WTC11 (cell line): Measurements from ENCODE around the gene DDX51. TPM values are rescaled to one million over a fixed set of nuclear protein-coding genes. Genes with fewer than 3 reads are reported as not detected.

ENCODE experiments used
- ATAC-seq: fragments of 200-7000 bp; cut with Tn5 transposase; 2 replicates; pipeline ENCODE4 v1.10.0; 2021; ENCODE audit warnings: mild to moderate bottlenecking, moderate library complexity
- CTCF ChIA-PET: fragments of 300-600 bp; sonication (Branson Sonifier 250); formaldehyde crosslinking; loops from one replicate; lab custom pipeline; 2021; ENCODE audit warnings: antibody characterized with exemption; lab: Charles Lee
- POLR2A ChIA-PET: fragments of 350-600 bp; sonication (Branson Sonifier 250); formaldehyde crosslinking; loops from one replicate; lab custom pipeline; 2021; ENCODE audit warnings: antibody characterized with exemption; lab: Charles Lee
- DNase-seq: peaks from one replicate; pipeline ENCODE4 v3.0.0; 2021; ENCODE audit warnings: low spot score
- H3K27ac Mint-ChIP-seq: 2 replicates; pipeline ENCODE4 v1.8.0; 2021; ENCODE audit warnings: mixed read lengths
- H3K27me3 Mint-ChIP-seq: 2 replicates; pipeline ENCODE4 v1.8.0; 2021; ENCODE audit warnings: low read depth, mild to moderate bottlenecking, moderate library complexity, mixed read lengths
- H3K36me3 Mint-ChIP-seq: 2 replicates; pipeline ENCODE4 v1.8.0; 2021; ENCODE audit warnings: mixed read lengths
- H3K4me1 Mint-ChIP-seq: 2 replicates; pipeline ENCODE4 v1.8.0; 2022; ENCODE audit warnings: mixed read lengths
- H3K4me3 Mint-ChIP-seq: 2 replicates; pipeline ENCODE4 v1.8.0; 2021; ENCODE audit warnings: mild to moderate bottlenecking, moderate library complexity, mixed read lengths
- H3K9me3 Mint-ChIP-seq: 2 replicates; pipeline ENCODE4 v1.8.0; 2021; ENCODE audit warnings: mixed read lengths
- CREB1 ChIP-seq: sonication (generic); formaldehyde crosslinking; IDR thresholded peaks from 2 replicates; pipeline ENCODE4 v1.8.0; 2023; ENCODE audit warnings: mild to moderate bottlenecking, missing genetic modification reagents
- ELF4 ChIP-seq: sonication (generic); formaldehyde crosslinking; IDR thresholded peaks from 2 replicates; pipeline ENCODE4 v1.8.1; 2022; ENCODE audit warnings: low read depth, mild to moderate bottlenecking, moderate library complexity, missing genetic modification reagents
- ESRRA ChIP-seq: sonication (generic); formaldehyde crosslinking; IDR thresholded peaks from 2 replicates; pipeline ENCODE4 v1.8.1; 2022; ENCODE audit warnings: mild to moderate bottlenecking, missing genetic modification reagents, borderline replicate concordance
- HMGA2 ChIP-seq: fragments of 250-450 bp; sonication (Bioruptor Pico); IDR thresholded peaks from 2 replicates; pipeline ENCODE4 v1.4.0; 2021; ENCODE audit warnings: mild to moderate bottlenecking, moderate library complexity
- JAZF1 ChIP-seq: fragments of 250-450 bp; sonication (Bioruptor Pico); IDR thresholded peaks from 2 replicates; pipeline ENCODE4 v1.9.0; 2021; ENCODE audit warnings: moderate library complexity, mild to moderate bottlenecking, inconsistent platforms
- SOX15 ChIP-seq: fragments of 250-450 bp; sonication (Bioruptor Pico); IDR thresholded peaks from 2 replicates; pipeline ENCODE4 v1.9.0; 2021; ENCODE audit warnings: mild to moderate bottlenecking
- TCF7 ChIP-seq: sonication (generic); formaldehyde crosslinking; IDR thresholded peaks from 2 replicates; pipeline ENCODE4 v1.8.0; 2022; ENCODE audit warnings: mild to moderate bottlenecking, low read depth, missing genetic modification reagents, moderate library complexity
- TP53 ChIP-seq: sonication (generic); formaldehyde crosslinking; IDR thresholded peaks from 2 replicates; pipeline ENCODE4 v1.8.1; 2023; ENCODE audit warnings: mild to moderate bottlenecking, missing genetic modification reagents
- ZNF121 ChIP-seq: sonication (generic); formaldehyde crosslinking; IDR thresholded peaks from 2 replicates; pipeline ENCODE4 v1.8.0; 2023; ENCODE audit warnings: missing genetic modification reagents
- ZNF416 ChIP-seq: fragments of 250-450 bp; sonication (Bioruptor Pico); IDR thresholded peaks from 2 replicates; pipeline ENCODE4 v1.9.0; 2021; ENCODE audit warnings: mild to moderate bottlenecking, inconsistent platforms
- ZNF423 ChIP-seq: fragments of 250-450 bp; sonication (Bioruptor Pico); IDR thresholded peaks from 2 replicates; pipeline ENCODE4 v2.1.2; 2022; ENCODE audit warnings: mild to moderate bottlenecking, moderate library complexity
- total RNA-seq: library from RNA; stranded (reverse); gene quantifications from 3 replicates; pipeline ENCODE4 v1.2.3, GENCODE V29; 2021
- TF ChIP-seq, protein P1 (sequence below): fragments of 250-450 bp; sonication (Bioruptor Pico); IDR thresholded peaks from 2 replicates; pipeline ENCODE4 v1.9.0; 2021; ENCODE audit warnings: mild to moderate bottlenecking
- TF ChIP-seq, protein P2 (sequence below): sonication (generic); formaldehyde crosslinking; IDR thresholded peaks from 2 replicates; pipeline ENCODE4 v1.8.0; 2022; ENCODE audit warnings: mild to moderate bottlenecking, missing genetic modification reagents
- TF ChIP-seq, protein P3 (sequence below): sonication (generic); formaldehyde crosslinking; IDR thresholded peaks from 2 replicates; pipeline ENCODE4 v1.8.0; 2023; ENCODE audit warnings: missing genetic modification reagents
- TF ChIP-seq, protein P4 (sequence below): sonication (generic); formaldehyde crosslinking; IDR thresholded peaks from 2 replicates; pipeline ENCODE4 v1.8.1; 2022; ENCODE audit warnings: missing genetic modification reagents, borderline replicate concordance
- TF ChIP-seq, protein P5 (sequence below): sonication (generic); formaldehyde crosslinking; IDR thresholded peaks from 2 replicates; pipeline ENCODE4 v1.8.1; 2023; ENCODE audit warnings: mild to moderate bottlenecking, missing genetic modification reagents, moderate library complexity

DDX51 gene
- total RNA-seq, 1 experiment from 2014 or later = 32.7 TPM

DNA sequence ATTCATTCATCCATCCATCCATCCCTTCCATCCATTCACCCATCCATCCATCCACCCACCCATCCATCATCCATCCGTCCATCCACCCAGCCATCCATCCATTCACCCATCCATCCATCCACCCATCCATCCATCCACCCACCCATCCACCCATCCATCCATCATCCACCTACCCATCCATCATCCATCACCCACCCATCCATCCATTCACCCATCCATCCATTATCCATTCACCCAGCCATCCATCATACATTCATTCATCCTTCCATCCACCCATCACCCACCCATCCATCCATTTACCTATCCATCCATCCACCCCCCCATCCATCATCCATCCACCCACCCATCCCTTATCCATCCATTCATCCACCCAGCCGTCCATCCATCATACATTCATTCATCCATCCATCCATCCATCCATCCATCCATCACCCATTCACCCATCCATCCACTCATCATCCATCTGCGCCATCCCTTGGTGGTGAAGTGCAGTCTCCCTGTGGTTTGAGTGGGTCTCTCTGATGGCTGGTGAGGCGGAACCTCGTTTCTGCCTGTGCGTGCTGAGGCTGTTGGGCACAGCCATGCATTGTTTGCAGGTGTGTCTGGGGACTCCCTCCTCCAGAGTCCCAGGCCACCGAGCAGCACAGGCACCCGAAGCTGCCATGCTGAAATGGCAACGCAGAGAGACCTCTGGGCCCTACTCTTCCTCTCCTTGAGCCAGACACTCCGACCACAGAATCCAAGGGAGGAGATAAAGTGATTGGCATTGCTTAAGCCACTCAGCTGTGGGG, 22.9 kb upstream of the DDX51 start (continued):
- TF ChIP-seq, protein P1, sequence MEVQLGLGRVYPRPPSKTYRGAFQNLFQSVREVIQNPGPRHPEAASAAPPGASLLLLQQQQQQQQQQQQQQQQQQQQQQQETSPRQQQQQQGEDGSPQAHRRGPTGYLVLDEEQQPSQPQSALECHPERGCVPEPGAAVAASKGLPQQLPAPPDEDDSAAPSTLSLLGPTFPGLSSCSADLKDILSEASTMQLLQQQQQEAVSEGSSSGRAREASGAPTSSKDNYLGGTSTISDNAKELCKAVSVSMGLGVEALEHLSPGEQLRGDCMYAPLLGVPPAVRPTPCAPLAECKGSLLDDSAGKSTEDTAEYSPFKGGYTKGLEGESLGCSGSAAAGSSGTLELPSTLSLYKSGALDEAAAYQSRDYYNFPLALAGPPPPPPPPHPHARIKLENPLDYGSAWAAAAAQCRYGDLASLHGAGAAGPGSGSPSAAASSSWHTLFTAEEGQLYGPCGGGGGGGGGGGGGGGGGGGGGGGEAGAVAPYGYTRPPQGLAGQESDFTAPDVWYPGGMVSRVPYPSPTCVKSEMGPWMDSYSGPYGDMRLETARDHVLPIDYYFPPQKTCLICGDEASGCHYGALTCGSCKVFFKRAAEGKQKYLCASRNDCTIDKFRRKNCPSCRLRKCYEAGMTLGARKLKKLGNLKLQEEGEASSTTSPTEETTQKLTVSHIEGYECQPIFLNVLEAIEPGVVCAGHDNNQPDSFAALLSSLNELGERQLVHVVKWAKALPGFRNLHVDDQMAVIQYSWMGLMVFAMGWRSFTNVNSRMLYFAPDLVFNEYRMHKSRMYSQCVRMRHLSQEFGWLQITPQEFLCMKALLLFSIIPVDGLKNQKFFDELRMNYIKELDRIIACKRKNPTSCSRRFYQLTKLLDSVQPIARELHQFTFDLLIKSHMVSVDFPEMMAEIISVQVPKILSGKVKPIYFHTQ (CRISPR knock-in tag) = no peak
- TF ChIP-seq ZNF423 (CRISPR knock-in tag) = no peak
- no peak for TF ChIP-seq CREB1 (CRISPR knock-in tag)
- TF ChIP-seq ZNF416 (CRISPR knock-in tag) = no peak
- no peak for TF ChIP-seq SOX15 (CRISPR knock-in tag)

DNA sequence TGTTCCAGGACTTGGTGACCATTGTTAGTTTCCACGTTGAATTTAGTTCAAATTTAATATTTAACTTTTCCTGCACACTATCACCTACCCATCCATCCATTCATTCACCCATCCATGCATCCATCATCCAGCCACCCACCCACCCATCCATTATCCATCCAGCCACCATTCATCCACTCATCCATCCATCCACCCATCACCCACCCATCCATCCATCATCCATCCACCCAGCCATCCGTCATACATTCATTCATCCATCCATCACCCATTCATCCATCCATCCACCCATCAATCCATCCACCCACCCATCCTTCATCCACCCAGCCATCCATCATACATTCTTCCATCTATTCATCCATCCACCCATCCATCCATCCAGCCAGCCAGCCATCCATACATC, 22.0 kb upstream of the DDX51 start:
- ChIA-PET CTCF (no interaction called here), POLR2A (no interaction called here)
- peaks cover 15% of the 10 kb centered on the region for H3K9me3 Mint-ChIP-seq
- TF ChIP-seq, protein P2, sequence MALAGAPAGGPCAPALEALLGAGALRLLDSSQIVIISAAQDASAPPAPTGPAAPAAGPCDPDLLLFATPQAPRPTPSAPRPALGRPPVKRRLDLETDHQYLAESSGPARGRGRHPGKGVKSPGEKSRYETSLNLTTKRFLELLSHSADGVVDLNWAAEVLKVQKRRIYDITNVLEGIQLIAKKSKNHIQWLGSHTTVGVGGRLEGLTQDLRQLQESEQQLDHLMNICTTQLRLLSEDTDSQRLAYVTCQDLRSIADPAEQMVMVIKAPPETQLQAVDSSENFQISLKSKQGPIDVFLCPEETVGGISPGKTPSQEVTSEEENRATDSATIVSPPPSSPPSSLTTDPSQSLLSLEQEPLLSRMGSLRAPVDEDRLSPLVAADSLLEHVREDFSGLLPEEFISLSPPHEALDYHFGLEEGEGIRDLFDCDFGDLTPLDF (CRISPR knock-in tag) = no peak
- no peak for TF ChIP-seq TCF7 (CRISPR knock-in tag)
- TF ChIP-seq, protein P3, sequence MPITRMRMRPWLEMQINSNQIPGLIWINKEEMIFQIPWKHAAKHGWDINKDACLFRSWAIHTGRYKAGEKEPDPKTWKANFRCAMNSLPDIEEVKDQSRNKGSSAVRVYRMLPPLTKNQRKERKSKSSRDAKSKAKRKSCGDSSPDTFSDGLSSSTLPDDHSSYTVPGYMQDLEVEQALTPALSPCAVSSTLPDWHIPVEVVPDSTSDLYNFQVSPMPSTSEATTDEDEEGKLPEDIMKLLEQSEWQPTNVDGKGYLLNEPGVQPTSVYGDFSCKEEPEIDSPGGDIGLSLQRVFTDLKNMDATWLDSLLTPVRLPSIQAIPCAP (CRISPR knock-in tag) = no peak
- no peaks in the 10 kb centered on the region for H3K36me3 Mint-ChIP-seq
- ATAC-seq (no peak), DNase-seq (no peak)
- peaks cover 20% of the 10 kb centered on the region for H3K27me3 Mint-ChIP-seq
- no peak overlapping the region for H3K27ac Mint-ChIP-seq
- no peaks in the 10 kb centered on the region for H3K4me1 Mint-ChIP-seq
- no peak overlapping the region for H3K4me3 Mint-ChIP-seq

DNA sequence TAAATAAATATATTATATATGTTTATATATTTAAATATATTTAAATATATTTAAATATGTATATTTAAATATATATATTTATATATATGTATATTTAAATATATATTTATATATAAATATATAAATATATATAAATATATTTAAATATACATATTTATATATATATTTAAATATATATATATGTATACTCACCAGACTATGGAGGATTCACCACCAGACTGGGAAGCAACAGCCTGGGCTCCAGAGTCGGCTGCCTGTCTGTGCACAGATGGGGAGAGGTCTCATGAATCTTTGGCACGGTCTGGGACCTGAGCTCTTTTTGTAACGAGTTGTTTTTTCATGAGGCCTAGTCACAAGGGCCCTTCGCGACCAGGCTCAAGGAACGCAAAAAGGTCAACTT, 21.5 kb upstream of the DDX51 start:
- Mint-ChIP-seq H3K36me3 (no peaks in the 10 kb centered on the region), H3K27ac (no peak overlapping the region)

DNA sequence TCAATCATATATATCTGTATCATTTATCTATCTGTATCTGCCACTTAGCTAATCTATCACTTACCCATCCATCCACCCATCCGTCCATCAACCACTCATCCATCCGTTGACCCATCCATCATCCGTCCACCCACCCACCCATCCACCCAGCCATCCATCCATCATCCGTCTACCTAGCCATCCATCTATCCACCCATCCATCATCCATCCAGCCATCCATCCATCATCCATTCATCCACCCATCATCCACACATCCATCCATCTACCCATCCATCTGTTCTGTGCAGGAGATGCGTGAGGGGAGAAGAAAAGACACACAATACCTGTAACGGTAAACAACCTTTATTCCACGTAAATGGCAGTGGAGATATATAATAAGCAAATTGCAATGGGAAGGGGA, 20.3 kb upstream of the DDX51 start:
- no peak overlapping the region for H3K4me3 Mint-ChIP-seq
- no peak for ATAC-seq

More for the DNA sequence above, 21.5 kb upstream of the DDX51 start:
- peaks cover 20% of the 10 kb centered on the region for H3K27me3 Mint-ChIP-seq
- CTCF ChIA-PET = no interaction called here
- TF ChIP-seq JAZF1 (CRISPR knock-in tag) (no peak), HMGA2 (CRISPR knock-in tag) (peak; percentile 90)
- H3K4me3 Mint-ChIP-seq = no peak overlapping the region
- DNase-seq (no peak), ATAC-seq (no peak)
- POLR2A ChIA-PET = no interaction called here
- peaks cover 15% of the 10 kb centered on the region for H3K9me3 Mint-ChIP-seq
- no peaks in the 10 kb centered on the region for H3K4me1 Mint-ChIP-seq

More for the DNA sequence above, 20.3 kb upstream of the DDX51 start:
- no peak overlapping the region for H3K27ac Mint-ChIP-seq
- CTCF ChIA-PET = interaction anchor here (1.3 kb wide), 1 partner anchor 24 kb away, joined by 4 read pairs; no protein-coding TSS in a partner anchor
- H3K27me3 Mint-ChIP-seq = peaks cover 20% of the 10 kb centered on the region
- no peaks in the 10 kb centered on the region for H3K4me1 Mint-ChIP-seq
- POLR2A ChIA-PET = no interaction called here
- no peaks in the 10 kb centered on the region for H3K36me3 Mint-ChIP-seq
- TF ChIP-seq ZNF121 (CRISPR knock-in tag) (no peak), ELF4 (CRISPR knock-in tag) (no peak), HMGA2 (CRISPR knock-in tag) (peak; percentile 57; the same call in 1 of the 2 replicates), ESRRA (CRISPR knock-in tag) (no peak), TP53 (CRISPR knock-in tag) (no peak)
- TF ChIP-seq, protein P4, sequence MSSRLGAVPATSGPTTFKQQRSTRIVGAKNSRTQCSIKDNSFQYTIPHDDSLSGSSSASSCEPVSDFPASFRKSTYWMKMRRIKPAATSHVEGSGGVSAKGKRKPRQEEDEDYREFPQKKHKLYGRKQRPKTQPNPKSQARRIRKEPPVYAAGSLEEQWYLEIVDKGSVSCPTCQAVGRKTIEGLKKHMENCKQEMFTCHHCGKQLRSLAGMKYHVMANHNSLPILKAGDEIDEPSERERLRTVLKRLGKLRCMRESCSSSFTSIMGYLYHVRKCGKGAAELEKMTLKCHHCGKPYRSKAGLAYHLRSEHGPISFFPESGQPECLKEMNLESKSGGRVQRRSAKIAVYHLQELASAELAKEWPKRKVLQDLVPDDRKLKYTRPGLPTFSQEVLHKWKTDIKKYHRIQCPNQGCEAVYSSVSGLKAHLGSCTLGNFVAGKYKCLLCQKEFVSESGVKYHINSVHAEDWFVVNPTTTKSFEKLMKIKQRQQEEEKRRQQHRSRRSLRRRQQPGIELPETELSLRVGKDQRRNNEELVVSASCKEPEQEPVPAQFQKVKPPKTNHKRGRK (CRISPR knock-in tag) = no peak
- TF ChIP-seq, protein P5, sequence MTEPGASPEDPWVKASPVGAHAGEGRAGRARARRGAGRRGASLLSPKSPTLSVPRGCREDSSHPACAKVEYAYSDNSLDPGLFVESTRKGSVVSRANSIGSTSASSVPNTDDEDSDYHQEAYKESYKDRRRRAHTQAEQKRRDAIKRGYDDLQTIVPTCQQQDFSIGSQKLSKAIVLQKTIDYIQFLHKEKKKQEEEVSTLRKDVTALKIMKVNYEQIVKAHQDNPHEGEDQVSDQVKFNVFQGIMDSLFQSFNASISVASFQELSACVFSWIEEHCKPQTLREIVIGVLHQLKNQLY = no peak
- H3K9me3 Mint-ChIP-seq = peaks cover 15% of the 10 kb centered on the region
- no peak for DNase-seq
